NCI-H1930 (cell line): Measurements from ENCODE around the gene FBXW11.

Experiments used
- DNase-seq, 2 experiments: peaks; one replicate each; lab custom pipeline; 2025; lab: John Stamatoyannopoulos, UW

The FBXW11 gene

DNA sequence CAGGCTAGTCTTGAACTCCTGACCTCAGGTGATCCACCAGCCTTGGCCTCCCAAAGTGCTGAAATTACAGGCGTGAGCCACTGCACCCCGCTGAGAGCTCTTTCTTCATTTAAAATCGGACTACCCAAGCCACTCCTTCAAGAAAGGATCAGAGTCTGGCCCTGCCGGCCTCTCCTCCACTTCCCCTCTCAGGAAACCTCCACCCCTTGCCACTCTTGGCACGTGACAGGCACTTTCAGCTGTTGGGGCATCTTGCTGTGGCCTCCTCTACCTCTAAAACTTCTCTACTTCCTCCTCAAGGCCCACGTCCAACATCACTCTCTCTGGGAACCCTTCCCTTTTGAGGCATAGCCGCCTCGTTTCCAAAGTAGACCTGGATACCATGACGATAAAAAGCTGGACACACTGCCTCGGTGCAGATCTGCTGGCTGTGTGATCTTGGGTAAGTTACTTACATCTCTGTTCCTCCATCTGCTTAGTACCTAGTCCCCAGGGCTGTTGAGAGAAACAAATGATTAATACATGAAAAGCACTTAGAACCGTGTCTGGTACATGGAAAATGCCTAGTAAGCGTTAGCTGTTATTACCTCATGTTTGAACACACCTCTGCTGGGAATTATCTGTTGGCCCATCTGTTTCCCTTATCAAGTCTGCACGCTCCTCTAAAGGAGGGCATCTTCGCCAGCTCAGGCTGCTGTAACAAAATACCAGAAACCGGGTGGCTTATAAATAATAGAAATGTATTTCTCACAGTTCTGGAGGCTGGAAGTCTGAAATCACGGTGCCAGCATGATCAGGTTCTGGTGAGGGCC is 165.5 kb downstream of the FBXW11 start:
- DNase-seq = no peak

DNA sequence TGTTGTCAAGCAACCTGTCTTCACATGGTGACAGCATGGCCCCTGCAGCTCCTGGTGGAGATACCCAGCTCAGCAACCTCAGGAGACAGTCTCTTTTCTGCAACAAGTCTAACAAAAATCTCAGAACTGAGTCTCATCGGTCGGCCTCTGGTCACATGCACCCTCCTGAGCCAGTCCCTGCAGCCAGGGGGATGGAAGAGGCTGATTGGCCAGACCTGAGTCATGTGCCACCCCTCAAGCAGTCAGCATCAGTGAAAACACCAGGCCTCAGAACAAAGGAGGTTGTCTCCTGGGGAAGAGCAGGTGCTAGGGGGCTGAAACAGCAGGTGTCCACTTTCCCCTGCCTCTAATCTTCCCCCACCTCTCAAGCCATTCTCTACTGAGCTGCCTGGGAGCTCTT is 166.4 kb downstream of the FBXW11 start:
- DNase-seq = peak in 1 of 2 experiments; percentile 3

DNA sequence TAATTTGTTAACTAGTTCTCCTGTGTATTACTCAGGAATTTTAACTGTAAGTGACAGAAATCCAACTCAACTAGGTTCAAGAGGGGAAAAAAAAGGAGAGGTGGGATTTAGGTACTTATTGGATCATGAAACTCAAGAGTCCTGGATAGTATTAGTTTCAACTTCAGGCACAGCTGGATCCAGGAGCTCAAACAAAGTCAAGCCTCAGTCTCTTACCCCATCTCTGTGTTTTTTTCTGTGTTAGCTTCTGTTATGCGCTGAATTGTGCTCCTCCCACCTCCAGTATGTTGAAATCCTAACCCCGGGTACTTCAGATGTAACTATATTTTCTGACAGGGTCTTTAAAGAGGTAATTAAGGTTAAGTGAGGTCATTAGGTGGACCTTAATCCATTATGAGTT is 167.3 kb downstream of the FBXW11 start:
- DNase-seq = no peak

DNA sequence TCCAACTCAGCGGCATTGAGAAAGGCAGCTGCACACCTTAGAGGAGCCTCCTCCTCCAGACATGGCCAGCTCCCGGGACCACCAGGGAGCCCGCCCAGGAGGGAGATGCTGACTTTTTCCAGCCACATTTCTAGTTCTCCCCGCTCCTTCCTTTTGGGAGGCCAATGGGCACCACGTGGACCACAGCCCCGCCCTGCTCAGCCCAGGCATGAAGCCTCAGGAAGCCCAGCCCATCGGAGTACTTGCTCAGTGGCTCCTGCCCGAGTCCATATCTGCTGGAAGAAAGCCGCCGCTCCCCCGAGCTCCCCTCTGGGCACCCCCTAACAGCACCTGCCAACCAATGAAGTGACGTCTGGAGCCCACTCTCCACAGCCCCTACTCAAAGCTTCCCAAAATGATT is 168.4 kb downstream of the FBXW11 start:
- DNase-seq = no peak

DNA sequence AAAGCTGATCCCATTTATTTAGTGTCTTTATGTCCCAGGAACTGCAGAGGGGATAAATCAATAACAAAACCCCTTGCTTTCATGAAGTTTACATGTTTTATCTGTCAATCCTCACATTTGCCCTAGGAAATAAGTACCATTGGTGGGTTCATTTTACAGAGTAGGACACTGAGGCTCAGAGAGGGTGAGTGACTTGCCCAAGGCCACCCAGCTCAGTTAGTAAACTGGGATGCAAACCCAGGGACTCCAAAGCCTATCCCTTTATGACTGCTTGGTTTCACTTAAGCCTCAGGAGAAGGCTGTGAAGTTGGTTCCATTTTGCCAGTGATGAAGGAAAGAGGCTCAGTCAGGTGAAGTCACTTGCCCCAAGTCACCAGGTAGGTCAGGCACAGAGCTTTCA is 168.9 kb downstream of the FBXW11 start:
- DNase-seq = no peak

DNA sequence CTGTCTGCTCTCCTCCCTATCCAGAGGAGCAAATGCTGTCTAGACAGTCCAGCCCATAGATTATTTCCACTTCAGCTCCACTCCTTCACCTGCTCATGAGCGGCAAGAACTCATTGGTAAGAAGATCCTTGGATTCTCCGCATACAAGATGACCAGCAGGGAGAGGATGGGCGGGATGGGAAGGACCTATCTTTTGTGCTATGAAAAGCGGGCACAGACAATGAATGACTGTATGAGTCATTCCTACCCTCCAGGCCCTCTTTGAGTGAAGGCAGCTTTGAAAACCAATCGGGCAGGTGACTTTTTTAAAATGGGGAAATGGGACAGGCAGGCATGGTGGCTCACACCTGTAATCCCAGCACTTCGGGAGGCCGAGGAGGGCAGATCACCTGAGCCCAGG is 171.4 kb downstream of the FBXW11 start:
- no peak for DNase-seq

DNA sequence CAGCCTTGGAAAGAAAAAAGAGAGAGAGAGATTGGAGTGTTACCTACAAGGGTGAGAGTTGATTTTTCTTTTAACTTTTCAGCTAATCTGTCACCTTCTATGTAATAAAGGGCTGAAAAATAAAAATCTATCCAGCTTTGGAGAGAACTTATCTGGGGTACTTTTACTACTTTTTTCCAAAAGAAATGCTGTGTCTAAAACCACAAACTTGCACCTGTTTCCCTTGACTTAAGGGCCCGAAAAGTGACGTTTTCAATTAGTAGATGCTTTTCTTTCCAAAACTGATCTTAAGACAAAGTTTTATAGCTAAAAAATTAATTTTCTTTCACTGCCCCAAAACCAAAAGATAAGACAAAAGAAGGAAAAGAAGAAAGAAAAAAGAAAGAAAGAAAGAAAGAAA is 172.0 kb downstream of the FBXW11 start:
- no peak for DNase-seq

DNA sequence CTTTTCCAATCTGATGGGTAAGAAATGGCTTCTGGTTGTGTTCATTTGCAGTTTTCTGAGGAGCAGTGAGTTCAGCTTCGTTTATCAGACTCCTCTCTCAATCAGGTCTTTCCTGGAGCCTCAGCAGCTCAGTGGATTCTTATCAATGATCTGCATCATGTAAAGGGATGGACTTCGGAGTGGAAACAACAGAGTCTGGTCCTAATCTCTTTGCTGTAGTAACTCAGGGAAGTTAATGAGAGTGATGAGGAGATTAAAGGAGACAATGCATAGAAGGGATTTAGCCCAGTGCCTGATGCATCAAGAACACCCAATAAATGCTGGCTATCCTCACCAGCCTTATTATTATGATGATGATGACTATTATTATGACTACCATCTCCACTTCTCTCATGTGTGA is 173.7 kb downstream of the FBXW11 start:
- DNase-seq = no peak

DNA sequence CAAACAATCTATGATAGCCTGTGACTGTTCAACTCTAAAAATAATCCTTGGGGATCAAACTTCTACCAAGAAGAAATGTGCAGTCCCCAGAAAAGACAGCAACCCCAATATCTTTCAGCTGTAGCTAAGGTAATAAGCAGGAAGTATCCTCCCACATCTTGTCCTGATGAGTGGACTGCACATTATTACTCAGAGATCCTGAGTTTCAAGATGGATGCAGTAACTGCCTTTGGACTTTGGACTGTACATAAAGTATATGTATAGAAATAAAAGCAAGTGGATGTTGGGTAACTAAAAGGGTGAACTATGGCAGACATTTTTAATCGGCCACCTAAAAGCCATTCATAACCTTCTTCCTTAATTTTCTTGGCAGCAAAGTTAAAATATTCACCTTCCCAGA is 175.8 kb downstream of the FBXW11 start:
- no peak for DNase-seq

DNA sequence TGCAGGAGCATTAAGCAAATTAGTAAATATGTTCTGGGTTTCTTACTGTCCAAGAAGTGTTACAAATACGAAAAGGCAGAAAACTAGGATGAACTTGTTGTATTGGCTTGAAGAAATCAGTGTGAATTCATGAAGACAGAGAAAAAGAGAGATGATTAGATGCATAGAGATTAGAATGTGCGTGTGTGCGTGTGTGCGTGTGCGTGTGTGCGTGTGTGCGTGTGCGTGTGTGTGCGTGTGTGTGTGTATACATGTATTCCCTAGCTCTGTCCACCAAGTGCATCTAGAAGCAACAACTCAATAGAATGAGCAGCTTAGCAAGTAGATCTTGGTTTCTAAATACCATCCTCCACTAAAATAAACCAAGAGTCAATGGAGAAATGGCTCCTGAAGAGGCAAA is 179.3 kb downstream of the FBXW11 start:
- no peak for DNase-seq

DNA sequence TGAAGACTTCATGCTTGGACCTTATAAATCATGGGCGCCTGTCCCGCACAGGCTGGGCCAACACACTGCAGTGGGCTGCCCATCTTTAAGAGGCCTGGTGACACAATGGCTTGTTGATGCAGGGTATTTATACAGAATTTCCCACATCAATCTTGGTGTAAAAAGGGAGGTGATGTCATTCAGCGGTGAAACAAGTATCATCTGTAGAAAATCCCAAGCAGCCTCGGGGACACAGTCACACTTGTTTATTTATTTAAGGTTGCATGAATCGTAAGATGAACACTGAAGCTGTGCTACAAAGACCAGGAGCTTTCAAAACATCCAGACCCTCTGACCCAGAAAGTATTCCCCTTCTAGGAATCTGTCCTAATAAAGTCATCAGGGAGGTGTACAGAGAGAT is 180.3 kb downstream of the FBXW11 start:
- DNase-seq = no peak

DNA sequence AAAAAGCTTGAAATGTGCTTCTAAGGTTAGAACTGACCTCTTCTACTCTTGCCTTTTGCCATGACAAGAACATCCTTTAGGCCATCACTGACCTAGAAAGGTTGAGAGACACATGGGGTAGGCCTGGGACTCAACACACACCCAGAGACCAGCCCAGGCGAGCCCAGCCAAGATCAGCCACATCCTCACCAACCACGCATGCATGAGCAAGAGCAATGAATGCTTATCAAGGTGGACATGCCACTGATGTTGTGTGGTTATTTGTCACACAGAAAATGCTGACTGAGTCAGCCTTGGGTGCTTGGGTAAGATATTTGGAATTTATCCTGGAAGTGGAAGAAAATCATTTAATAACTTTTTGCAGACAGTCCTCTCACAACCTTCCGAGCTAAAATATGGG is 181.4 kb downstream of the FBXW11 start:
- DNase-seq = no peak

DNA sequence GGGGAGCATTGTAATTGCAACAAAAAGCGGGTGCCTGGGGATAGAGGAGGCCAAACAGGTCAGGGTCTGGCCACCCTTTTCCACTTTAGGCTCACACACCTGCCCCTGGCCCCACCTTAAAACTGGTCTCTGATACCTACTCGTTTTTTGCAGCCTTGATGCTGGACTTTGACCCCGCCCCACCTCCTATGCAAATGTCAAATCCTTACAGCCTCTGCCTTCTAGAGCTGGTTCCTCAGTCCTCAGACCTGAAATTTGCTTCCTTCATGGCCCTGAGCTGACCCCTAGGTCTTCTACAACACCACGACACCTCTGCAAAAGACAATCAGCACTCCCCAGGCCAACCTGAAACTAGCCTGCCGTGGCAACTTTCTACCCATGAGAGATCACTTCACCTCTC is 183.2 kb downstream of the FBXW11 start:
- DNase-seq = no peak

DNA sequence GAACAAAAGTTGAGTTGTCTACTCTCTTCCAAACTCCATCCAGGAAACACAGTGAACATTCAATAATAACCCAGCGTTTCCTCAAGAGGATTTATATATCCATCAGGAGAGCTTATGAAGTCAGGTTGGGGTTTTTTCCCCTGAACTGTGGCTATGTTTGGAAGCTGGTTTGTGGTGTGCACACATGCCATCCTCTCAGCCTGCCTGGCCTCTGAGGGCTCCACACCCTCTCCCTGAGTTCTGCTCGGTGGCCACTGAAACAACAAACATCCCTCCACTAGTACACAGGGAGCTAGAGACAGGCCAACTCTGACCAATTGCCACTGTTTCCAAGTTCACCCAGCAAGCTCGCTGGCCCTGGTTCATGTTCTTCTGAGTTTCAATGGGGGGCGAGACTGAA is 185.2 kb downstream of the FBXW11 start:
- DNase-seq = no peak

DNA sequence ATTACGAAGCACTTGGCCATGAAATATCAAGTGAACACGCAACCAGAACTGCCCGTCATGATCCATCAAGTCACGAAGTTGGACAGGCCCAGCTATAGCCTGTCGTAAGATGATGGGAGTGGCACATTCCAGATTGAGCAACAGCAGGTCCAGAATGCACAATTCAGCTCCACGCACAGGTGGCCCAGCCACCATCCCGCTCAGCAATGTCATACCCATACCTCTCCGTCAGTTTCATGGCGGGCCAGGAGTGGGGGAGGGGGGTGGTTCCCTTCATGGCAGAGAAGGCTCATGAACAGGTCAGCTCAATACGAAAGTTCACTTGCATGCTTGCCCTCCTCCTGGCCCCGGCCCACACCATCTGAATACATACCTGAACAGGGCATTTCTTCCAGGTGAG is 185.9 kb downstream of the FBXW11 start:
- DNase-seq = no peak

DNA sequence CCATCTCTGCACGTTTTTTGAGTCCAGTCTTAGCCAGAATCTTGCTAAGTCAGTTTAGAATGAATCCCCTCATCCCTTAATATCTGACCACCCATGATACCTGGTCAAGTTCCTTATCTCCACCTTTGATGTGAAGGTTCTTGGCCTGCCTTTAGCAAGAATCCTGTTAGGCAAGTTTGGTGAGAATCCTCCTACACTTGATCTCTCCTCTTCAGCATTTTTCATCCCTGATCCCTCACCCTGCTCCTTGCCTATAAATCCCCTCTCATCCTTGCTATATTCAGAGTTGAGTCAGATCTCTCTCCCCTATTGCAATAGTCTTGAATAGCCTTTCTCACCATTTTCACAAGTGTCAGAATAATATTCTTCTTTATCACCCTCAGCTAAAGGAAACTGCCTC is 189.8 kb downstream of the FBXW11 start:
- DNase-seq = no peak

DNA sequence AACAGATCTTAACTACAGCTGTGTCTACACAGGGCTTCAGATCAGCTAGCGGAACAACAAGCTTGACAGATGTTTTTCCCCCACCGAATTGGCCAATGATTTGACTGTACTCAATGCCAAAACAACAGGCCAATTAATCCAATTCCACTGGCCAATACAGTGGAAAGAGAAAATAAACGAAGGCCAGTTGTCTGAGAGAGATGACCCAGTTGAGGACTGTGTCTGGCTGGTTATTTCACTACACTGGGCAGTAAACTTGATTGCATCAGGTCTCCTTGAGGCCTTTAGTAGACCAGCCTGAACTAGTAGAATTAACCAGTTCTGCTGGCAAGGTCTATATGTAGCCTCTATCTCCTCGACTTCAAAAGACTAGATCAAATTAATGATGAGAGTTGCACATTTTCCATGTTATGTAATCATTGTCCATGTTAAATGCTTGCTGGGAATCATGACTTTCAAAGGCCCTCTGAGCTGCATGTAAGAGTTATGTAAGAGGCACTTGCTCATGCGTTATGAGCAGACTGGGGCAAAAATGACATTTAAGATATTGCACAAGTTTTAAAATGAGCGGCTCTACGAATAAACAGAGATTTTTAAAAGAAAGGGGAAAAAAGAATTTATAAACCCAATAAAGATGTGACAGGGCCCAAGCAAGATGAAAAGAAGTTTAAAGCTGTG is 192.5 kb downstream of the FBXW11 start:
- no peak for DNase-seq

DNA sequence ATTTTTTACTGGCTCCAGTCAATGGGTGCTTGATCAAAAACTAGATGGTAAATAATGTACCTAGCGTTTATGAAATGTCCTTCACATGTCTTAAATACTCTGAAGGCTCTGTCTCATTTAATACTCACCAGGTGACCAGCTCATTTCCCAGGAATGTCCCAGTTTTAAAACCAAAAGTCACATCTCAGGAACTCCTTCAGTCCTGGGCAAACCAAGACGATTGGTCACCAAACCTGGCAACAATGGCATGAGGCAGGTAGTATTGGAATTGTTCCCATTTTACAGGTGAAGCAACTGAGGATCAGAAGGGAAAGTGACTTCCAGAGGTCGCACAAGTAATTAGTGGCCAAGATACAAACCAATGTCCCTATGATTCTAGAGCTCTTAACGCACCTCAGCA is 193.2 kb downstream of the FBXW11 start:
- no peak for DNase-seq
